ENCODE data around the gene MAGI1. TPM values are rescaled to one million over a fixed set of nuclear protein-coding genes. Genes with fewer than 3 reads are reported as not detected.

The MAGI1 gene
- polyA plus RNA-seq, 1 of the 3 experiments (the other 2 are of a cell fraction): 10.3 TPM

DNA sequence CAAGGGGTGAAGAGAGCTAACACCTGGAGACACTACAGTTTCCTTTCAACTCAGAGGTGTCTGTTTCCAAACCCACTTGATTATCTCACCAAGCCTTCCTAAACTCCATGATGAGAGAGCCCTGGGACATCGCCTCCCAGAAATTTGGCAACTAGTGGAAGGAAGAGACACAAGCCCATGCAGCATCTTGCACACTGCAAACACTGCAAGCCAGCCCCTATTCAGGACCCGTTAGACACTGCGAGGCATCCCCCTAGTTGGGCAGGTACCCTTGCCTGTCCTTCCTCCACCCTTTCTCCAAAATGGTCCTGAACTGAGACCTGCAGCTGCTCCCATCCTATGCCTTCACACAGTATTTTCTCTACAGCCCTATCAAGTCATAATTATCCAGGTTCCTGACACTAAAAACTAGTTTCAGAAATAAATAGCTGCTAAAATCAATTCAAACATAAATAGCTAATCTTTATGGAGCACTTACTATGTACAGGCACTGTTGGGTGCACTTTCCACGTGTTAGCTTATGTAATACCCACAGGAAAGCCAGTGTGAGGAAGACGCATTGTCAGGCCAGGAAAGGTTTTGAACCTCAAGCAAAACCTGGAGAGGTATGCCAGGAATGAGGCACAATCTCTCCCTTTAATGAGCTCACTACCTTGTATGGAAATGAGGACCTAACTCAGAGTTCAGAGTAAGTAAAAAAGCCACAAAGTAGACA lies 2.8 kb downstream of the MAGI1 start:
- Histone ChIP-seq H3K9me2 (no peaks in the 10 kb centered on the region), H3K4me2 (peak overlapping the region; percentile 94), H3F3A (replicated peaks; ENCODE audit: insufficient read depth) (peaks cover 11% of the 10 kb centered on the region), H3K9me3 (no peaks in the 10 kb centered on the region), H3K79me2 (ENCODE audit: insufficient read depth) (peaks cover 75% of the 10 kb centered on the region), H3K27ac (ENCODE audit: low read depth in 2 of 2, low read length in 1 of 2) (no peak overlapping the region), H2AFZ (ENCODE audit: low read depth) (no peak overlapping the region; the same call in 1 of the 2 replicates), H3K9ac (peak overlapping the region; percentile 31; the same call in 1 of the 2 replicates), H4K20me1 (ENCODE audit: insufficient read depth) (peaks cover 9% of the 10 kb centered on the region; the same call in 1 of the 2 replicates), H3K4me3 (ENCODE audit: low read depth in 2 of 2, low read length in 1 of 2) (peak overlapping the region; percentile 80 to 93; a peak in 3 of 4 replicates), H3K4me1 (ENCODE audit: control insufficient read depth in 1 of 2, insufficient read depth in 2 of 2, low read depth in 1 of 2, low read length in 1 of 2) (peaks cover 7 to 24% of the 10 kb centered on the region in 2 experiments; a peak in 2 of 4 replicates), H3K27me3 (ENCODE audit: insufficient read depth) (no peaks in the 10 kb centered on the region), H3K36me3 (replicated peaks in 1 of 2; ENCODE audit: control insufficient read depth in 1 of 2, insufficient read depth in 2 of 2, low read length in 1 of 2) (no peaks in the 10 kb centered on the region)
- 86% methylated on average over 5 of the region's 5 CpGs for WGBS (ENCODE audit: low lambda C conversion rate)
- no peak for TF ChIP-seq SIN3A (IDR thresholded peaks at IDR 0.05; ENCODE audit: borderline replicate concordance, low read depth, low read length)
- TF ChIP-seq CHD2 (IDR thresholded peaks at IDR 0.05; ENCODE audit: low read length, partially characterized antibody): no peak
- no peak for TF ChIP-seq FOXJ3 (CRISPR knock-in tag; IDR thresholded peaks at IDR 0.05)
- no peak for TF ChIP-seq FOXM1 (IDR thresholded peaks at IDR 0.05; ENCODE audit: low read depth)
- TF ChIP-seq FOSL2 (IDR thresholded peaks at IDR 0.05; ENCODE audit: borderline replicate concordance, low read depth): no peak
- TF ChIP-seq RCOR1 (IDR thresholded peaks at IDR 0.05; ENCODE audit: low read length): no peak
- TF ChIP-seq TAF1 (IDR thresholded peaks at IDR 0.05; ENCODE audit: borderline replicate concordance, low read depth, low read length): no peak
- TF ChIP-seq, protein P1, sequence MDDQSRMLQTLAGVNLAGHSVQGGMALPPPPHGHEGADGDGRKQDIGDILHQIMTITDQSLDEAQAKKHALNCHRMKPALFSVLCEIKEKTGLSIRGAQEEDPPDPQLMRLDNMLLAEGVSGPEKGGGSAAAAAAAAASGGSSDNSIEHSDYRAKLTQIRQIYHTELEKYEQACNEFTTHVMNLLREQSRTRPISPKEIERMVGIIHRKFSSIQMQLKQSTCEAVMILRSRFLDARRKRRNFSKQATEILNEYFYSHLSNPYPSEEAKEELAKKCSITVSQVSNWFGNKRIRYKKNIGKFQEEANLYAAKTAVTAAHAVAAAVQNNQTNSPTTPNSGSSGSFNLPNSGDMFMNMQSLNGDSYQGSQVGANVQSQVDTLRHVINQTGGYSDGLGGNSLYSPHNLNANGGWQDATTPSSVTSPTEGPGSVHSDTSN (IDR thresholded peaks at IDR 0.05): no peak
- no peak for TF ChIP-seq ZBTB33 (IDR thresholded peaks at IDR 0.05; ENCODE audit: borderline replicate concordance, low read depth)
- no peak for TF ChIP-seq NRF1 (IDR thresholded peaks at IDR 0.05; ENCODE audit: low read depth, low read length)
- TF ChIP-seq MXI1 (IDR thresholded peaks at IDR 0.05; ENCODE audit: low read depth, low read length): no peak
- no peak for TF ChIP-seq TCF12 (IDR thresholded peaks at IDR 0.05)
- no peak for DNase-seq
- ChIA-PET POLR2A (no interaction called here), CTCF (interaction anchor here (1.4 to 2.3 kb wide), 2 partner anchors 8 to 78 kb away, joined by 3 to 9 read pairs; no protein-coding TSS in a partner anchor)

All from SK-N-SH (cell line).